Right lung (tissue), 5 donors: ENCODE measurements around the gene DLD. TPM values are rescaled to one million over a fixed set of nuclear protein-coding genes. Genes with fewer than 3 reads are reported as not detected.
"Not testable (repeated sequence)": the region's sequence is repeated elsewhere in the genome, so short reads cannot be mapped to it uniquely, and the experiment has no call there.

ENCODE experiments used
- DNase-seq, 2 donors: peaks; one replicate each; pipeline ENCODE4 v3.0.0-alpha.2; 2013
- polyA plus RNA-seq, 5 donors: library from polyadenylated mRNA; unstranded; fragments of 120-200 nt; gene quantifications; one replicate each; pipeline versions ENCODE4 v1.2.1 to v1.2.3, GENCODE V29; 2013; ENCODE audit warnings: inconsistent platforms in 1 of 5, low replicate concordance in 1 of 5; ENCODE audit not compliant: insufficient read length in 5 of 5, insufficient read depth in 1 of 5

DLD gene
- polyA plus RNA-seq, 5 donors, result 65.4 to 92.7 (median 80.6) TPM

DNA sequence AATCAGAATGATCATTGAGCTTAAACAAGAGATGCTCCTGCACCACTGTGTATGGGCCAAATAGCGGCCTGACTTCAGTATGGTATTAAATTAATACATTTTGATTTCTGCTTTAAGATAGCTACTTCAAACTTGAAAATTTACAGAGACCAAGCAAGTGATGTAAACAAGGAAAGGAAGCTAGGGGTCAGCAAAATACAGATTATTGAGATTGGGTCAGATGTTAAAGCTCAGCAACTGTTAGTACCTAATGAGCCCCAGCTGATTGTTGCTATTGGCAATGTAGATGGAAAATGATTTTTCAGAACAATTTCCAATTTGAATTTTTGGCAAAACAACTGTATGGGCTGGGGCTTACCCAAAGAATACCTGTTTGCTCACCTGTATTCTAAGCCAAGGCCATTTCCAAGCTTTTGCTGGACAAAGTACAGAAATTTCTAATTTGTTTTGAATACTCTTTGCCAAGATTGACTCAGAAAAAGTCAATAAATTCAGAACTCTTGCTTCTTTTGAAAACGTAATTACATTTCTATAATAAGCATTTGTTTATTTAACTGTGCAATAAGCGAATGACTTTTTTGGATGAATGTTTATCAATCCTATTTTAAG is 23.0 kb upstream of the DLD start:
- no peak for DNase-seq

DNA sequence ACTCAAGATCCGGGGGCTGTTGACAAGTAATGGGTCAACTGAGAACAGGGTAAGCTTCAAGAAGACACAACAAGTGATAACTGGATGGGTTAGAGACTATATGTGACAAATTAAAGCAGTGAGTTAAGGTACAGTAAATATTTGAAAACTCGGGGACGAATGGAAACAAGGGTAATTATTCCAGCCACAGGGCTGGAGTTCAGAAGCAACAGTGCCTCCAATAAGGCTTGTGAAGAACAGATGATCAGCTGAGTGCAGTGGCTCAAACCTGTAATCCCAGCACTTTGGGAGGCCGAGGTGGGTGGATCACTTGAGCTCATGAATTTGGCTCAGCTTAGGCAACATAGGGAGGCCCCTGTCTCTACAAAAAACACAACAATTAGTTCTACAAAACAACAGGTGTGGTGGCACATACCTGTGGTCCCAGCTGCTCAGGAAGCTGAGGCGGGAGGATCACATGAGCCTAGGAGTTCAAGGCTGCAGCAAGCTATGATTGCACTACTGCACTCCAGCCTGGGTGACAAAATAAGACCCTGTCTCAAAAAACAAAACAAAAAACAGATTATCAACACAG is 20.5 kb upstream of the DLD start:
- no peak for DNase-seq

DNA sequence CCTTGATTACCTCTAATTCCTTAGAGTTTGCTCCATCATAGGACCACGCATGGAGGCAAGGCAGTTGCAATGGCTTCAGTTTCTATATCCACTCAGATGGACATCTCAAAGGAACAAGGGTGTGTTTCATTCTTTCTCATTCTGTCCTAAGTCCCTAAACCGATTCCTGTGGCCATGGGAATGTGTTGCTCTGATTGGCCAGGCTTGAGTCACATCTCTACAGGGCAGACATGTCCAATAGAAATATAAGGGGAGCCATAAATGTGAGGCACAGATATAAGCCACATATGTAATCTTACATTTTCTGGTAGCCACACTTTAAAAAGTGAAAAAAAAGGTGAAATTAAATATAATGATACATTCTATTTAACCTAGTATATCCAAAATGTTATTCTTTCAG is 16.9 kb upstream of the DLD start:
- DNase-seq, result no peak

DNA sequence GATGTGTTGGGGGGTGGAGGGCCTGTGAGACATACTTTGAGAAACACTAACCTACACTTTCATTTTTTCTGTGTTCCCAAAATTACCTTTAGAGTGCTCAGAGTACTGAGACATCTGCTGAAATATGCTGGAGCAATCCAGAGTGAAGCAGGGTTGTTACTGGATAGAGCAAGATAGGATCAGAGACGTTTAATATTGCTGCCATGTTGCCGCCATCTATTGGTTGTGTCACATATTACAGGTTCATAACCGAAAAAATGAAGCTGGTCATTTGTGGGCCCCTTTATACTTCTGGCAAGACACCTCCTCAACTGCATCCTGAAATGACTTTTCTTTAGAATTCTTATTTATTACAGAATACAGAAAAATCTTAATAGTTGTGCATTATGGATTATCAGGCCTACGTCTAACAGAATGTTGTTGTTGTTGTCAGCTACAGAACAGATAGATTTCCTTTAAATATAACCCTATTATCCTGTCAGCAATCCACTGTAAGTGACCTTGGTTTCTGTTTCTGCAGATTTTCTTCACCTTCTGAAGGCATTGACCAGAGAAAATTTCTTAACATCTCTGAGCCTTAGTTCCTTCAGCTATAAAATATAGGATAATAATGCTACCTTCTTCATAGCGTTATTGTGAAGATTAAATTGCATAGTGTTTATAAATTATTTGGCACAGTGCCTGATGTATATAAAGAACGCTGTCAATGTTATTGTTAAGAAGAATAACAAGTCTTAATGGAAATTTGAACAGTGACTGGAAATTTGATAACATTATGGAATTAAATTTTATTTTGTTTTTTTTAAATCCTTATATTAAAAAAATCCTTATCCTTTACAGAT is 16.2 kb upstream of the DLD start:
- DNase-seq, result peak; percentile 26 to 61

DNA sequence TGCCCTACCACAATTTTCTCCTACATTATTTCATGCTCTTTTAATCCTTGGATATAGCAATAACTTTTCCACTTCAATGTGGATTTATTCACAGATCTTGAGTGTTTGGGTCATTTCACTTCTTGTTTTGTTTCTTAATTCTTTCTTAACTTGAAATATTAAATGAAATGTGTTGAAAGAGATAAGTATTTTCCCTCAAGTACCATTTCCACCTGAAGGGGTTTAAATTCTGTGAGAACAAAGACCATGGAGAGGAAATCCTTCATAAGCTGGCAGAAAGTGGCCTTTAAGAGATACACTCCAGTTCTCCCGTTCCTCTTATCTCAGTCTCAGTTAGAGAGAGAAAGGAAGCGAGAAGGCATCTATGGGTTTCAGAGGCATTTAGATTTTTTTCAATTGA is 14.1 kb upstream of the DLD start:
- DNase-seq, result no peak

DNA sequence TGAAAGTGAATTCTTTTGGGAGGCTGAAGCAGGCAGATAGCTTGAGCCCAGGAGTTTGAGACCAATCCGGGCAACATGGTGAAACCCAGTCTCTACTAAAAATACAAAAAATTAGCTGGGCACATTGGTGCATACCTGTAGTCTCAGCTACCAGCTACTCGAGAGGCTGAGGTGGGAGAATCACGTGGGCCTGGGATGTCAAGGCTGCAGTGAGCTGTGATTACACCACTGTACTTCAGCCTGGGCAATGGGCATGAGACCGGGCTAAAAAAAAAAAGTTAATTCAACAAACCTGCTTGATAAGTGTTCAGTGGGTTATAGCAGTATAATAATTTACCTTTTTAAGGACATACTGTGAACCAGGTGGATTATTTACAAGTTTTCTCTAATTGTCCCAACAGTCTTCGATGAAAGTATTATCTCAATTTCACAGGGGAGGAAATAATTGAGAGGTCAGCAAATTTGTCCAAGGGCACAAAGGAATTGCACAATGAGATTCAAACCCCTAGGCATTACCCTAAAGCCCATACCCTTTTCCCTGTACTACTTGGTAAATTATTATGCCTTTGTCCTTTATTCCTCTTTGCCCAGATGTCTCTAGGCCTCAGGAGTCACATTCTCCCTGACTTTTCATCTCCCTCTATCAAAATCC is 13.1 kb upstream of the DLD start:
- DNase-seq, result no peak

DNA sequence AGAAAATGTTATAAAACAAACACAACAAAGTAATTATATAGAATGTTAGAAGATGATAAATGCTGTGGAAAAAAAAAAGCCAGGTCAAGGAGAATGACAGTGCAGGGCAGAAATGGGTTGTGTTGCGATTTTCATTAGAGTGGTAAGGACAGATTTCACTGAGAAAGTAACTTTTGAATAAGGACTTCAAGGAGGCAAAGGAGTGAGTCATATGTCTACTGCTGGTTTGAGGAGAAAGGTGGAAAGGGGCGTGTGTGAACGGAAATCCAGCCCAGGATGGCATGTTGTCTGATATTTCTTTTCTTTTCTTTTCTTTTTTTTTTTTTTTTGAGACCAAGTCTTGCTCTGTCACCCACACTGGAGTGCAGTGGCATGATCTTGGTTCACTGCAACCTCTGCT is 12.3 kb upstream of the DLD start:
- DNase-seq, result no peak

DNA sequence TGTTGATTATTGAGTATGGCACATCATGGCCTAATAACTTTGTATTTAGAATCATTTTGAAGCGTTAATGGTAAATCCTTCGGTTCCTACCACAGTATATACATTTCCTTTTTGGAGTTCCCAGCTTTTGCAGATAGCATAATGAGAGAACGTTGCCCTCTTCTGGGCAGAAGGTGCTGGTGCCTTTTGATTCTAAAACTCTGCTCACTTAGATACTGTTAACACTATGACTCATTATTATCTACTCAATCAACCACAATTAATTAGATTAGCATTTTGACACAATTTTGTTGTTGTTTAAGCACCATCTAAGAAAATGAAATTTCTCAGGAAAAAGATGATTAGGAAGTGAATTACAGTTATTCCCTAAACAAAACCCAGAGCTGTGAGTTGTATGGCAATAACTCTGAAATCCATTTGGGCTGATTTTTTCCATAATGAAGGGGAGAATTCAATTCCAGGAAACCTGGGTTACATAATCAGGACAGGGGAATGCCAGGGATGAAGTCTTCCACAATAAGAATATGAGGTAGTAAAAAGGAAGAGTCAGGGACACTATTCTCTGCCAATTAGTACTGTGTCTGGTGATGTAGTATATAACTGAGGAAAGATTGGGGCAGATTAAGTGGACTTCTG is 11.5 kb upstream of the DLD start:
- DNase-seq, result peak; percentile 31 to 57

DNA sequence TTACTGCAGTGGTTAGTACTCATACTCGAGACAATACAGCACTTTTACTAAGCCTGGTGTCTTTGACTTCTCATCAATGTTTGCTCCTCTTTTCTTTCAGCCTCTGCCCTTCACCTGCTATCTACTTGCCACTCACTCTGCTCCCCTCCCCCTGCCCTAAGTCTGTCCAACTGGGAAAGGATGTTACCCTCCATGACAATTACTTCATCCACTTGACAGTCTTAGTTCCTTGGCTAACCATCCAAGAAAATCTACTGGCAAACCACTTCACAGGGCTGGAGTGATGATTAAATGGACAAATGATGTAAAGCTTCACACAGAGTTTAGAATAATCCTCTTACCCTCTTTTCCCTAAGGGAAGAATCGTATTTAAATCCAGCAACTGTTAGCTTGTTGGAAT is 8.2 kb upstream of the DLD start:
- no peak for DNase-seq

DNA sequence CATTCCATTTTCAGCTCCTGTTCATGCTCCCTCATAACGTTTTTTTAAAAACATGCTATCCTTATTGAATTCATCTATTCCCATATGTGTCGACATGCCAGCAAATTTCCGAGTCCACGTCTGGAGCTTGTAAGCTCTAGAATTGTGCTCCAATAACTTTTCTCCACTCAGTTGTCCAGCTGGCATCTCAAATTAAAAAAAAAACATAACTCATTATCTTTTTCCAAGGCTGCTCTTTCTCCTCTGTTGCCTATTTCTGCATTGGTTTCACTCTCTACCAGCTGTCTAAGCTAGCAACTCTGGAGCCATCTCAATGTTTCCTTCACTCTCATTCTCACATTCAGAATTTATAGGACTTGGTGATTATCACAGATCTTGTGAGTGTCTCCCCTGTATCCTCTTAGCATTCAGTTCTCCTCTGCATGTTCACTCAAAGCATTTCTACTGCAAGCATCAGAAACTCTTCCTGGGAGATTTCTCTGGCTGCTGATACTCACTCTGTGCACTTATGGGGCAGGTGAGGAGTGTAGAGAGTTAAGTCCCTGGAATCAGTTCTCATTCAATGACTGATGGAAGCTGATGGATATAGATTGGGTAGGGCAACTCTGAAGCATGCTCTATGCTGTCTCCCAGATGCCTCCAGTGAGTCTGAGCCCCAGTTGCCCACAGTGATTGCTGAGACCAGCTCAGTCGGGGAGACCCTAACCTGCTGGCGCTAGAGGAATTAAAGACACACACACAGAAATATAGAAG is 6.7 kb upstream of the DLD start:
- no peak for DNase-seq

DNA sequence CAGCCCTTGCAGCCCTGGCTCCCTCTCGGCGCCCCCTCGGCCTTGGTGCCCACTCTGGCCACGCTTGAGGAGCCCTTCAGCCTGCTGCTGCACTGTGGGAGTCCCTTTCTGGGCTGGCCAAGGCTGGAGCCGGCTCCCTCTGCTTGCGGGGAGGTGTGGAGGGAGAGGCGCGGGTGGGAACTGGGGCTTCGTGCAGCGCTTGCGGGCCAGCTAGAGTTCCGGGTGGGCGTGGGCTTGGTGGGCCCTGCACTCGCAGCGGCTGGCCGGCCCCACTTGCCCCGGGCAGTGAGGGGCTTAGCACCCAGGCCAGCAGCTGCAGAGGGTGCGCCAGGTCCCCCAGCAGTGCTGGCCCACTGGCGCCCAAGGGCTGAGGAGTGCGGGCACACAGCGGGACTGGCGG is 3.2 kb upstream of the DLD start:
- not testable (repeated sequence) for DNase-seq

DNA sequence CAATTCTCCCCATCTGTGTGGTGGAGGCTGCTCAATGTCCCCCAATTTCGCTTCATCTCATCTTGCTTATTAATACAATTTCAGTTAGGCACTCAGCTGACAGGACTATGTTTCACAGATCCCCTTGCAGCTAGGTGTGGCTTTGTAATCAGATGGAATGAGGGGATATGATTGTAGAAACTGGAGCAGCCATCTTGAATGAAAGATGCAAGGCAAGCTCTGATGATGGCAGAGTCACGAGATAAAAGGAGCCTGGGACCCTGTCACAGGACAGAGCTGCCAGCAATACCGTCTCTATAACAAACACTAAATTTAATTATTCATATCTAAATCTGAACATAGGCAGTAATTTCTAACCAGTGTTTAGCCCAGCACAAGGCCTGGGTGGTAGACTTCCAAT is 991 bp upstream of the DLD start:
- no peak for DNase-seq

DNA sequence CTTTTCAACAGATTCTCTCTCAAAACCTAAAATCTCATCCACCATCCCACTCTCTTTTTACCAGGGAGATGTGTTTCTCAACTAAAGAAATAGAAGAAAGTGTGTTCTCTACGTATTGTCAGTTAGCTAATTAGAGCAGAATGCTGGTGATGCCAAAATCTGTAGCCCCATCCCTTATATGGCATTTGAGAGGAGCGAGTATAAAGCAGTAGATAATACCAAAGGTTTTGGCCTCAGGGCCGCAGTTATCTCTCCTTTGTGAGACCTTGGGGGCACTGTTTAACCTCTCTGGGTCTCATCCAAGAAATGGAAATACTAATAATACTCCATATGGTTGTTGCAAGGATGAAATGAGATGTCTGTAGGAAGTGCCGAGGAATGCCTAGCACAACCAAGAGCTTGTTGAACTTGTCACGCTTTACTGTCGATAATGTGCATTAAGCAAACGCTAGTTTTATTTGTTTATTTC is 456 bp upstream of the DLD start:
- no peak for DNase-seq

DNA sequence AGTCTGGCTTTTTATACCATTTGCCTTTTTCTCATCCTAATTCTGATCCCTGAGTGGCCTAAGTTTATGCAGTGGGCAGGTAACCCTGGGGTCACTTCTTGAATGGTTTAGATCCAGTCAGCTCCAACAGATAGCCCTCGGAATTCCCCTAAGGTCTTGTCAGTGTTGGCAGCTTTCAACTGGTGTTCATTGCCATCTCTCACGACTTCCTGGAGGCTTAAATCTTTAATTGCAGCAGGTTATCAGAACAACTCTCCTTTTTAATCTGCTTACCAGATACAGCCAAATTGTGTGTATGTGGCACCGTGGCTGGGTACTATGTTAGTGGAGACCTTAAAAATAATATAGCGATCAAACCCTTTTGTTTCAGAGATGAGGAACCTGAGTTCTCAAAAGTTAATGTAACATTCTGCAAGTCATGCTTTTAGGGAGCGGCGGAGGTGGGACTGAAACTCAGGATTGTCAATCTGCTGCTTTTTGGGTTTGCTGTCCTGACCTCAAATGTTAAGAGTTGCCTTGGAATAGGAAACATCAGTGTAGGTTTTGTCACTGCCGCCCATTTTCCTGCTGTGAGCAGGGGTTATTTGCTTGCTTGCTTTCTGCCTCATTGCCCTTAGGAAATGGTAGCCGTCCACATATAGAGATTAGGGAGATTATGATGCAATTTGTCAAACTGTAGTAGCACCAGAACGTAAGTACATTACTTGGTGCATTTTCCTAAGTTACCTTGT is 818 bp downstream of the DLD start:
- DNase-seq, result no peak

DNA sequence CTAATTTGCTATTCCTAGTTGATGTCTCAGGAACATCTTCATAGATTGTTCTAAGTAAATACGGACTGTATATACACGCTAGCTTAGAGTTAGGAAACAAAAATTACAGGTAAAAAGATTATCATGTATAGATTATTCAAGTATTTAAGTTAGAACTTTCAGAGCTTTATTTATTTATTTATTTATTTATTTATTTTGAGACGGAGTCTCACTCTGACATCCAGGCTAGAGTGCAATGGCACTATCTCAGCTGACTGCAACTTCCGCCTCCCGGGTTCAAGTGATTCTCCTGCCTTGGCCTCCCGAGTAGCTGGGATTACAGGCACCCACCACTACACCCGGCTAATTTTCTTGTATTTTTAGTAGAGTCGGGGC is 1.4 kb downstream of the DLD start:
- not testable (repeated sequence) for DNase-seq

DNA sequence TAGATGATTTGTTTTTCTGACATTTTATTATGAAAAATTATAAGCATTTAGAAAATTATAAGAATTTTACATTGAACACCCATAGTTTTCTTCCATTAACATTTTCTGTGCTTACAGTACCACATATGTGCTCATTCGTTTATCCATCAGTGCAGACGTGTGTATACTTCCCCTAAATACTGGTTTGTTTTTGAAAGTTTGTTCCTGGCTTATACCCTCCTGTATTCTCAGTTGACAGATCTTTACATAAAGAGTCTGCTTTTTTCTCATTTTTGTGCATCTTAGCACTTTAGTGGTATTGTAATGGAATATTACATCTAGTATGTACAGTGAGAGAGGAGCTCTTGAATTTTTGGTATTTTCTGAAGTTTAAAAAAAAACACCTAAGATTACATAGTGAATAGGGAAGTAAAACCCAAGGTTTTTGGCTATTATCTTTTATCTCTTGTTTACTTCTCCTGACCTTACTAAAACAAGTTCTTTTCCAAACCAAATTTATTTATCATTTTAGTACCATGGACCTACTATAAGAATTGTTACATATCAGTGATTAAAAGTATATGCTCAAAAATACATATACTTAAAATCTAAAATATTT is 8.1 kb downstream of the DLD start:
- DNase-seq, result no peak

DNA sequence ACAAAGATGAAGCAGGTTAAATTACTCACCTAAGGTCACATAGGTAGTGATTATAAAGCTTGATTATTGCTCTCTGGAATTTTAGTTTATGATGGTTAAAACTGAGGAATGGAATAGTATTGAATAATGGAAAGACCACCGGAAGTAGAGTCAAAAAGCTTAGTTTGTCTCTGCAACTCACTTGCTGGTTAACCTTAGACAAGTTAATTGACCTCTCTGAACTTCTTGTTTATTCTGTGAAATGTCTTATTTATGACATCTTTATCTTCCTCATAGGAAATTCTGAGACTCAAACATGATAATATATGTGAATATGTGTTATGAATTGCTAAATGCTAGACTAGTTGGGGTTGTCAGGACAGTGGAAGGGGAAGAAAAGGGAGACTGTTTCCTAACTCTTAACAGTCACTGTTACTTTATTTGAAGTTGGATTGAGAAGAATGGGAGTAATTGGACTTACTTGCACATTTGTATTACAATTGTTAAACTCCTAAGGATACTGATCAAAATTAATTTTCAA is 9.6 kb downstream of the DLD start:
- no peak for DNase-seq

DNA sequence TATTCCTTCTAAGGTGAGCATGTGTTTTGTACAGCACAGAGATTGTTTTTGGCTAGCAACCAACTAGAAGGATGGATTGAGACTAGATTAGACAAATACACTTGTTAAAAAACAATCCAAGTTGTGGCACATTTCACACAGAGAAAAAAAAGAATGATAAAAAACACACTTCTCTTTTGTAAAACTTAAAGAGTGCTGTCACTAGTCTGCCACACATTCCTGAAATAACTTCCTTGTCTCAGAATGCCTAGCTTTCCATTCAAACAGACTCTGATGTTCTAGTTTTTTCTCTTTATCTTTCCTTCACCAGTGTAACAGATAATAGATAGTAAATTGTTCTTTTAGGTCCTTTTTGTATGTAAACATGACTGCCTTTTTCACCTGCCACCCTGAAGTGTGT is 11.4 kb downstream of the DLD start:
- DNase-seq, result no peak

DNA sequence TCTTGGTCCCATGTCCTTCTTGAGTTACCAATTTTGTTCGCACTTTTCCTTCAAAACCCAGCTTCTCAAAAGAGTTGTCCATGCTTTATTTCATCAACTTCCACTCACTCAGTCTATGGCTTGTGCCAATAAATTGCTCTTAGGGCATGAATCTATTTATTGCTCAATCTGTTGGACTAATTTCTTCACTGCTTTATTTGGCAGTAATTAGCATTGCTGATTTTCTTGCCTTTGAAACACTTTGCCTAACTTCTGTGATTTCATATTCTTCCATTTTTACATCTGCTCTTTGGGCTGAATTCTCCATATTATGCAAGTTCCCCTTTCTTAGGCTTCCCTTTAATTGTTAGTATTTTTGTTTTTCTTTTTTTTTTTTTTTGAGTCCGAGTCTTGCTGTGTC is 16.8 kb downstream of the DLD start:
- no peak for DNase-seq

DNA sequence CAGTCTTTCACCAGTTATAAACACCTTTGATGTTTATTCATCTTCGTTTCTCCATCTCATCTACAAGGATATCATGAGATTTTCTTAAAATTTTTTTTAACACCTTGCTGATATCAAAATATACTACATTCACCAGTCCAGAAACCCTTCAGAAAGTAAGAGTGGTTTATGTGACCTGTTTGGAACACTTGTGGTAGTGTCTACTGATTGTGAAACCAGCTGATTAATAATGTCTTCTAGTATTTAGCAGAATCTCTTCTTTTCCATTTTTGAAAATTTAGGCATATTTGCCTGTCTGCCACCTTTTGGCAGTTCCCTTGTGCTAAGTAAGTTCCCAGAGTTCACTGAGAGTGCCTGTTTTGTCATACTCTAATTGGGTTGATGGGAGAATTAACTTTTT is 18.5 kb downstream of the DLD start:
- no peak for DNase-seq
